IMR-90 (cell line): ENCODE measurements around the gene TRPM3. TPM values are rescaled to one million over a fixed set of nuclear protein-coding genes. Genes with fewer than 3 reads are reported as not detected.

Source experiments
- ATAC-seq: fragments of 200-7000 bp; cut with Tn5 transposase; 2 replicates; pipeline ENCODE4 v1.9.1; 2020; ENCODE audit warnings: low read depth, mild to moderate bottlenecking, moderate library complexity
- BruUV-seq: library from RNA; stranded (reverse); fragments of 400-500 nt; replicated peaks from 2 replicates; lab custom pipeline; 2021; lab: Mats Ljungman, UMichigan
- CTCF ChIA-PET: fragments of 300-600 bp; formaldehyde crosslinking; extraction: SDS; loops from one replicate; lab custom pipeline; 2021; ENCODE audit warnings: antibody characterized with exemption; lab: Yijun Ruan, JAX
- POLR2A ChIA-PET: fragments of 300-600 bp; sonication (Branson Sonifier 250); formaldehyde crosslinking; loops from one replicate; lab custom pipeline; 2022; ENCODE audit warnings: antibody characterized with exemption; ENCODE audit not compliant: unreplicated experiment; lab: Charles Lee
- DNase-seq: peaks from one replicate; pipeline ENCODE4 v3.0.0; 2013
- H2AFZ ChIP-seq: replicated peaks from 2 replicates; pipeline ENCODE3; 2013; ENCODE audit warnings: low read length, mild to moderate bottlenecking; ENCODE audit not compliant: poor library complexity
- H2AK5ac ChIP-seq: 2 replicates; pipeline ENCODE4 v1.6.1; 2013; ENCODE audit warnings: low read depth, low read length, inconsistent platforms
- H2AK9ac ChIP-seq: replicated peaks from 2 replicates; pipeline ENCODE3; 2013; ENCODE audit warnings: mild to moderate bottlenecking, low read depth, low read length, moderate library complexity; ENCODE audit not compliant: poor library complexity
- H2BK120ac ChIP-seq: 2 replicates; pipeline ENCODE4 v1.6.1; 2013; ENCODE audit warnings: low read depth, low read length, inconsistent platforms
- H2BK15ac ChIP-seq: 3 replicates; pipeline ENCODE4 v1.6.1; 2013; ENCODE audit warnings: low read depth, low read length, inconsistent platforms
- H2BK20ac ChIP-seq: 2 replicates; pipeline ENCODE4 v1.6.1; 2013; ENCODE audit warnings: low read depth, mild to moderate bottlenecking, inconsistent platforms, low read length, moderate library complexity
- H2BK5ac ChIP-seq: 2 replicates; pipeline ENCODE4 v1.6.1; 2013; ENCODE audit warnings: mild to moderate bottlenecking, low read depth, low read length, inconsistent platforms; ENCODE audit not compliant: poor library complexity, severe bottlenecking
- H3K14ac ChIP-seq: replicated peaks from 2 replicates; pipeline ENCODE4 v1.6.1; 2013; ENCODE audit warnings: low read depth, low read length, inconsistent platforms
- H3K18ac ChIP-seq: 2 replicates; pipeline ENCODE4 v1.6.1; 2013; ENCODE audit warnings: low read depth, low read length, control low read depth
- H3K23ac ChIP-seq: 2 replicates; pipeline ENCODE4 v1.6.1; 2013; ENCODE audit warnings: low read depth, low read length, inconsistent platforms
- H3K27ac ChIP-seq: 2 replicates; pipeline ENCODE4 v1.5.1; 2013; ENCODE audit warnings: mild to moderate bottlenecking, control low read depth, low read length; ENCODE audit not compliant: insufficient read depth
- H3K27me3 ChIP-seq: 2 replicates; pipeline ENCODE4 v1.6.1; 2013; ENCODE audit warnings: low read length; ENCODE audit not compliant: control insufficient read depth, insufficient read depth
- H3K36me3 ChIP-seq: 2 replicates; pipeline ENCODE4 v1.6.1; 2013; ENCODE audit warnings: low read length, mixed read lengths; ENCODE audit not compliant: control insufficient read depth, insufficient read depth
- H3K4ac ChIP-seq: 2 replicates; pipeline ENCODE4 v1.6.1; 2013; ENCODE audit warnings: low read depth, low read length, inconsistent platforms
- H3K4me1 ChIP-seq: 2 replicates; pipeline ENCODE4 v1.6.1; 2013; ENCODE audit warnings: low read length, mixed read lengths; ENCODE audit not compliant: control insufficient read depth, insufficient read depth
- H3K4me2 ChIP-seq: 2 replicates; pipeline ENCODE4 v1.6.1; 2013; ENCODE audit warnings: low read depth, mild to moderate bottlenecking, control low read depth, low read length, moderate library complexity
- H3K4me3 ChIP-seq: 2 replicates; pipeline ENCODE4 v1.5.1; 2013; ENCODE audit warnings: low read depth, mild to moderate bottlenecking, control low read depth, low read length, moderate library complexity; ENCODE audit not compliant: insufficient read depth
- H3K56ac ChIP-seq: 2 replicates; pipeline ENCODE4 v1.6.1; 2013; ENCODE audit warnings: low read length, inconsistent platforms; ENCODE audit not compliant: insufficient read depth; ENCODE audit errors: extremely low read depth
- H3K79me1 ChIP-seq, 2 experiments: 2 replicates each; pipeline ENCODE4 v1.6.1; 2013; ENCODE audit warnings: low read length in 2 of 2, inconsistent platforms in 1 of 2, low read depth in 1 of 2
- H3K9ac ChIP-seq: 2 replicates; pipeline ENCODE4 v1.6.1; 2013; ENCODE audit warnings: low read depth, low read length, control low read depth
- H3K9me1 ChIP-seq: 2 replicates; pipeline ENCODE4 v1.6.1; 2013; ENCODE audit warnings: low read length, inconsistent platforms; ENCODE audit not compliant: insufficient read depth
- H3K9me3 ChIP-seq: 2 replicates; pipeline ENCODE4 v1.6.1; 2013; ENCODE audit warnings: low read length; ENCODE audit not compliant: control insufficient read depth, insufficient read depth
- H4K20me1 ChIP-seq: 2 replicates; pipeline ENCODE4 v1.6.1; 2013; ENCODE audit warnings: low read length, inconsistent platforms; ENCODE audit not compliant: insufficient read depth
- H4K5ac ChIP-seq: 2 replicates; pipeline ENCODE4 v1.6.1; 2013; ENCODE audit warnings: mild to moderate bottlenecking, low read depth, low read length, control low read depth
- H4K8ac ChIP-seq, 2 experiments: 2 replicates each; pipeline ENCODE4 v1.6.1; 2013; ENCODE audit warnings: low read depth in 2 of 2, low read length in 2 of 2, control low read depth in 1 of 2, inconsistent platforms in 1 of 2
- H4K91ac ChIP-seq: 2 replicates; pipeline ENCODE4 v1.6.1; 2013; ENCODE audit warnings: low read depth, low read length, inconsistent platforms; ENCODE audit not compliant: insufficient read depth
- ELK1 ChIP-seq: fragments of 150-350 bp; IDR thresholded peaks from 2 replicates; pipeline ENCODE4 v1.6.1; 2016; ENCODE audit warnings: low read depth, mild to moderate bottlenecking, low read length, moderate library complexity, borderline replicate concordance
- MXI1 ChIP-seq: IDR thresholded peaks from 2 replicates; pipeline ENCODE4 v1.6.1; 2012; ENCODE audit warnings: low read depth, mild to moderate bottlenecking, low read length, moderate library complexity, borderline replicate concordance
- RCOR1 ChIP-seq: IDR thresholded peaks from 2 replicates; pipeline ENCODE4 v1.6.1; 2012; ENCODE audit warnings: mild to moderate bottlenecking, low read length, improper control_type of control experiment; ENCODE audit not compliant: insufficient replicate concordance
- WGBS, 2 experiments: methylation state at CpG; one replicate each; pipeline versions ENCODE4 v1.1.5 to v1.1.7; 2013; ENCODE audit warnings: missing lambda C conversion rate in 2 of 2; ENCODE audit not compliant: insufficient read length in 1 of 2; ENCODE audit errors: extremely low coverage in 2 of 2; 5-methylcytosine and 5-hydroxymethylcytosine counted together
- dilution Hi-C: fragments of 300-500 bp; cut with HindIII; formaldehyde crosslinking; loops from one replicate; pipeline ENCODE4 v1.14.3; 2018; ENCODE audit warnings: low sequenced_read_pairs; ENCODE audit not compliant: unreplicated experiment
- in situ Hi-C: fragments of 300-500 bp; cut with MboI; formaldehyde crosslinking; loops from 3 replicates; pipeline ENCODE4 v1.14.3; 2019; ENCODE audit warnings: low sequenced_read_pairs, inconsistent platforms, mixed read lengths
- intact Hi-C: fragments of 100-400 bp; cut with micrococcal nuclease; formaldehyde crosslinking; loops from 2 replicates; pipeline ENCODE4 v1.10.0; 2022
- polyA plus RNA-seq, 3 experiments: library from polyadenylated mRNA; depleted of rRNA; stranded (reverse); fragments of >200 nt; gene quantifications; 2 replicates each; pipeline ENCODE4 v1.2.3, GENCODE V29; 2012; ENCODE audit warnings: low replicate concordance in 1 of 3
- total RNA-seq: library from RNA; depleted of rRNA; stranded (reverse); fragments of >200 nt; gene quantifications from 2 replicates; pipeline ENCODE4 v1.2.3, GENCODE V29; 2012

Gene TRPM3
- total and polyA plus RNA-seq, 2 of the 4 experiments (the other 2 are of a cell fraction): not detected

GRCh38 chr9:71145179-71145578 is 23.8 kb upstream of the TRPM3 start:
- in situ Hi-C loops: no loop called here
- ATAC-seq: no peak
- ChIA-PET CTCF (no interaction called here), POLR2A (no interaction called here)
- Histone ChIP-seq H4K5ac (no peak overlapping the region), H3K27me3 (no peaks in the 10 kb centered on the region), H4K91ac (no peak overlapping the region), H2BK5ac (no peak overlapping the region), H2BK15ac (no peak overlapping the region), H2BK20ac (no peak overlapping the region), H2AFZ (no peak overlapping the region), H3K9me3 (no peaks in the 10 kb centered on the region), H3K18ac (no peak overlapping the region), H3K4me1 (no peaks in the 10 kb centered on the region), H3K36me3 (no peaks in the 10 kb centered on the region), H4K20me1 (no peaks in the 10 kb centered on the region), H3K4me3 (no peak overlapping the region), H3K4ac (no peak overlapping the region), H3K14ac (no peak overlapping the region), H3K4me2 (no peak overlapping the region), H4K8ac (no peak overlapping the region), H3K9ac (no peak overlapping the region), H2BK120ac (no peak overlapping the region), H2AK9ac (no peak overlapping the region), H3K79me1 (no peaks in the 10 kb centered on the region), H3K27ac (no peak overlapping the region), H2AK5ac (no peak overlapping the region), H3K56ac (no peak overlapping the region), H3K9me1 (no peaks in the 10 kb centered on the region), H3K23ac (no peak overlapping the region)
- DNase-seq: no peak
- no peak for TF ChIP-seq ELK1
- no peak for TF ChIP-seq MXI1
- no peak for TF ChIP-seq RCOR1
- no CpG with 5 or more reads among the region's 1 CpG for WGBS, 2 experiments
- dilution Hi-C loops: no loop called here
- intact Hi-C loops: loop anchor here (5.0 kb wide), 1 partner anchor 218 kb away; no protein-coding TSS in a partner anchor
- BruUV-seq: no TSS peak
